GM19099 (cell line): ENCODE measurements around the gene TTC39A.

Experiments used
- POLR2A ChIP-seq: IDR thresholded peaks from 3 replicates; pipeline ENCODE4 v1.6.1; 2011; ENCODE audit warnings: low read depth; ENCODE audit not compliant: insufficient read length; ENCODE audit errors: extremely low read depth

Gene TTC39A

DNA sequence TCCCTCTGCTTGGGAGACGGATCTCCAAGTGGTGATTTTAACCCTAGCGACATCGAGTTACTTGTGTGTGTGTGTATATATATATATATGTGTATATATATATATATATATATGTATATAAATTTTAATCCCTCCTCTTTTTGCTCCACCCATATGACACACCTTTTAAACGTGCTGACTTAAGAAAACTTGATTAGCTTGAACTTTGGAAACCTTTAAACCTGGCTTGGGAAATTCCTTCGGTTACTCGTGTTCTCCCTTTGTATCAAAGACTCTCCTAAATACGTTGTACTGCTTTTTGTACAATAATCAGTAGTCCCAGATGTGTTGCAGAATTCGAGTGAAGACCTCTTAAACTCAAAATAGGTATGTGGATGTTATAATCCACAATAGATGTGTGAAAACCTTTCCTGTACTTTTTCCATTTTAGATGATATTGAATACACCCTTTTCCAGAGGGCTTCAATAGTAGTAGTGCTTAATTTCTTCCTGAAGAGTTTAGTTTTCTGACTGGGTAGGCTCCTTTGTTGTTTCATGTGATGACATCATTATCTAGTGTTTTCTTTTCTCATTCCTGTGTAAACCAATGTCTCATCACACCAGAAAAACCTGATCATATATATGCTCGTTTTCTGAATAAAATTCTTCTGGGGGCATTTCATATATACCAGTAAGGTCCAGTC, 92.9 kb downstream of the TTC39A start:
- no peak for TF ChIP-seq POLR2A
